Fibroblast of lung (primary cell): Measurements from ENCODE around the gene FILIP1L. TPM values are rescaled to one million over a fixed set of nuclear protein-coding genes. Genes with fewer than 3 reads are reported as not detected.

Experiments used
- DNase-seq, 2 donors: peaks; one replicate each; pipeline versions ENCODE4 v3.0.0 to v3.0.0-alpha.2; 2010; ENCODE audit warnings: low read depth in 2 of 2
- H2AFZ ChIP-seq: 2 replicates; pipeline ENCODE4 v1.5.1; 2012; ENCODE audit warnings: low read length, control low read depth, inconsistent platforms
- H3K27ac ChIP-seq: 2 replicates; pipeline ENCODE4 v1.5.1; 2011; ENCODE audit warnings: low read length, control low read depth; ENCODE audit not compliant: insufficient read depth
- H3K27me3 ChIP-seq: 2 replicates; pipeline ENCODE4 v1.5.1; 2011; ENCODE audit warnings: mild to moderate bottlenecking, low read length; ENCODE audit not compliant: control insufficient read depth, insufficient read depth
- H3K36me3 ChIP-seq: 2 replicates; pipeline ENCODE4 v1.5.1; 2011; ENCODE audit warnings: low read length; ENCODE audit not compliant: control insufficient read depth, insufficient read depth
- H3K4me1 ChIP-seq: 2 replicates; pipeline ENCODE4 v1.5.1; 2011; ENCODE audit warnings: low read length; ENCODE audit not compliant: control insufficient read depth, insufficient read depth; ENCODE audit errors: extremely low read depth
- H3K4me2 ChIP-seq: 2 replicates; pipeline ENCODE4 v1.5.1; 2011; ENCODE audit warnings: low read length, control low read depth; ENCODE audit not compliant: insufficient read depth; ENCODE audit errors: extremely low read depth
- H3K4me3 ChIP-seq, 4 experiments: fragments of 200-600 bp in 1 of 4; sonication (generic) in 1 of 4; replicated peaks in 1 of 4; 2 replicates each; pipeline ENCODE4 v1.5.1; 2011 to 2016; ENCODE audit warnings: low read length in 4 of 4, low read depth in 3 of 4, mild to moderate bottlenecking in 3 of 4, control low read depth in 2 of 4, inconsistent platforms in 1 of 4, mixed read lengths in 1 of 4; ENCODE audit not compliant: insufficient read depth in 1 of 4; ENCODE audit errors: control extremely low read depth in 1 of 4
- H3K79me2 ChIP-seq: 2 replicates; pipeline ENCODE4 v1.5.1; 2012; ENCODE audit warnings: mild to moderate bottlenecking, low read length, inconsistent platforms; ENCODE audit not compliant: control insufficient read depth, insufficient read depth
- H3K9ac ChIP-seq: 2 replicates; pipeline ENCODE4 v1.5.1; 2011; ENCODE audit warnings: mild to moderate bottlenecking, low read length, control low read depth; ENCODE audit not compliant: insufficient read depth
- H3K9me3 ChIP-seq: 2 replicates; pipeline ENCODE4 v1.5.1; 2012; ENCODE audit warnings: low read depth, low read length; ENCODE audit not compliant: control insufficient read depth, insufficient read depth
- H4K20me1 ChIP-seq: 2 replicates; pipeline ENCODE4 v1.5.1; 2011; ENCODE audit warnings: low read length; ENCODE audit not compliant: control insufficient read depth, insufficient read depth; ENCODE audit errors: extremely low read depth
- EZH2 ChIP-seq: IDR thresholded peaks from 2 replicates; pipeline ENCODE4 v1.5.1; 2012; ENCODE audit warnings: low read length, control low read depth, mild to moderate bottlenecking; ENCODE audit errors: missing control alignments
- polyA plus RNA-seq, 2 donors: library from polyadenylated mRNA; depleted of rRNA in 1 of 2; stranded (reverse) in 1 of 2; unstranded in 1 of 2; fragments of >200 nt; gene quantifications; 2 replicates each; pipeline ENCODE4 v1.2.1, GENCODE V29; 2011 to 2012; ENCODE audit warnings: missing spikeins in 1 of 2
- total RNA-seq: library from RNA; depleted of rRNA; stranded (reverse); fragments of >200 nt; gene quantifications from 2 replicates; pipeline ENCODE4 v1.2.1, GENCODE V29; 2014
- TF ChIP-seq, protein P1 (sequence below), 2 donors: IDR thresholded peaks in 1 of 2; conservative IDR thresholded peaks in 1 of 2; 1 replicate in 1 of 2; 2 replicates in 1 of 2; pipeline ENCODE4 v1.5.1; 2011 to 2012; ENCODE audit warnings: low read length in 2 of 2, control low read depth in 1 of 2, inconsistent platforms in 1 of 2, low read depth in 1 of 2, mild to moderate bottlenecking in 1 of 2

Gene FILIP1L
- total and polyA plus RNA-seq, 2 donors (not counting 1 experiment from before 2014, with no cell fraction given): 92.8 to 126 TPM

- Histone ChIP-seq H3K36me3 (no peaks in the 10 kb centered on the region), H2AFZ (no peak overlapping the region), H3K9me3 (no peaks in the 10 kb centered on the region), H3K4me2 (peak overlapping the region; percentile 71), H4K20me1 (no peaks in the 10 kb centered on the region), H3K79me2 (no peaks in the 10 kb centered on the region), H3K27ac (no peak overlapping the region), H3K4me1 (peaks cover 2% of the 10 kb centered on the region), H3K27me3 (no peaks in the 10 kb centered on the region), H3K4me3 (peak overlapping the region in 2 of 4 experiments; percentile 4 to 13), H3K9ac (no peak overlapping the region)
- DNase-seq: no peak
- TF ChIP-seq EZH2: no peak
- TF ChIP-seq, protein P1, sequence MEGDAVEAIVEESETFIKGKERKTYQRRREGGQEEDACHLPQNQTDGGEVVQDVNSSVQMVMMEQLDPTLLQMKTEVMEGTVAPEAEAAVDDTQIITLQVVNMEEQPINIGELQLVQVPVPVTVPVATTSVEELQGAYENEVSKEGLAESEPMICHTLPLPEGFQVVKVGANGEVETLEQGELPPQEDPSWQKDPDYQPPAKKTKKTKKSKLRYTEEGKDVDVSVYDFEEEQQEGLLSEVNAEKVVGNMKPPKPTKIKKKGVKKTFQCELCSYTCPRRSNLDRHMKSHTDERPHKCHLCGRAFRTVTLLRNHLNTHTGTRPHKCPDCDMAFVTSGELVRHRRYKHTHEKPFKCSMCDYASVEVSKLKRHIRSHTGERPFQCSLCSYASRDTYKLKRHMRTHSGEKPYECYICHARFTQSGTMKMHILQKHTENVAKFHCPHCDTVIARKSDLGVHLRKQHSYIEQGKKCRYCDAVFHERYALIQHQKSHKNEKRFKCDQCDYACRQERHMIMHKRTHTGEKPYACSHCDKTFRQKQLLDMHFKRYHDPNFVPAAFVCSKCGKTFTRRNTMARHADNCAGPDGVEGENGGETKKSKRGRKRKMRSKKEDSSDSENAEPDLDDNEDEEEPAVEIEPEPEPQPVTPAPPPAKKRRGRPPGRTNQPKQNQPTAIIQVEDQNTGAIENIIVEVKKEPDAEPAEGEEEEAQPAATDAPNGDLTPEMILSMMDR (conservative IDR thresholded peaks at IDR 0.05 in 1 of 2, IDR thresholded peaks at IDR 0.05 in 1 of 2; ENCODE audit: low read depth in 1 of 2, low read length in 2 of 2): no peak
Measured at GRCh38 chr3:99960123-99960878, 154.0 kb downstream of the FILIP1L start.

GRCh38 chr3:99958222-99958912 lies 155.9 kb downstream of the FILIP1L start:
- Histone ChIP-seq H3K27ac (no peak overlapping the region), H3K4me3 (no peak overlapping the region), H2AFZ (no peak overlapping the region), H3K4me1 (peaks cover 2% of the 10 kb centered on the region), H3K27me3 (no peaks in the 10 kb centered on the region), H4K20me1 (no peaks in the 10 kb centered on the region), H3K4me2 (no peak overlapping the region), H3K36me3 (no peaks in the 10 kb centered on the region), H3K79me2 (no peaks in the 10 kb centered on the region), H3K9ac (no peak overlapping the region), H3K9me3 (no peaks in the 10 kb centered on the region)
- no peak for DNase-seq
- TF ChIP-seq, protein P1 (conservative IDR thresholded peaks at IDR 0.05 in 1 of 2, IDR thresholded peaks at IDR 0.05 in 1 of 2; ENCODE audit: low read depth in 1 of 2, low read length in 2 of 2): no peak
- no peak for TF ChIP-seq EZH2

DNA sequence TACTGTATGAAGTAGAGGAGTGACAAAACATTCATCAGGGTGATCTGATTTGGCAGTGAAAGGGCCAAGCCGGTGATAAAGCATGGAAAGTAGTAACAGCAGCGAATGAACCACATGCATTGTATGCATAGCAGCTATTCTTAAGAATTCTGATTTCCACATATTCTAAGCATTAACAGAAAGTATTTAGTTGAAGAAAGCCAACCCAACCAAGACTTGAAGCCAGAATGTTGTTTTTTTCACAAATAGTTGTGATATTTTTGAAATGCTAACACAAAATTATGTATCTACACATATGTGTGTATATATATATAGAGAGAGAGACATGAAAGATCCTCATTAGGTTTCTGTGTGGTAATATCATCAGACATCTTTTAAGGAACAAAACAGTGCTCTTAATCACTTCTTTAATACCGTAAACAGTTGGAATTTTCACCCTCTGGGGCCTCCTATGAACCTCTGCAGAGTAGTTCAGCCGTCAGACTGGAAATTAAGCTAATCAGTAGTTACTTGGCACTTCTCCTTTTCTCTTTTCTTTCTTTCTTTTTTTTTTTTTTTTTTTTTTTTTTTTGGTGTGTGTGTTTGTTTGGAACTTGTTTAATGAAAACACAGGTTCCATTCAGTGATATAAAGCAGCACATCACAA lies 157.0 kb downstream of the FILIP1L start:
- Histone ChIP-seq H2AFZ (no peak overlapping the region), H3K4me1 (no peaks in the 10 kb centered on the region), H3K4me3 (no peak overlapping the region), H3K27ac (no peak overlapping the region), H3K27me3 (no peaks in the 10 kb centered on the region), H3K4me2 (no peak overlapping the region), H4K20me1 (no peaks in the 10 kb centered on the region), H3K36me3 (no peaks in the 10 kb centered on the region), H3K9ac (no peak overlapping the region), H3K79me2 (no peaks in the 10 kb centered on the region), H3K9me3 (no peaks in the 10 kb centered on the region)
- DNase-seq: peak in 1 of 2 donors; percentile 57
- TF ChIP-seq, protein P1 (conservative IDR thresholded peaks at IDR 0.05 in 1 of 2, IDR thresholded peaks at IDR 0.05 in 1 of 2; ENCODE audit: low read depth in 1 of 2, low read length in 2 of 2): no peak
- TF ChIP-seq EZH2: no peak
